ENCODE data around the gene CREBBP. TPM values are rescaled to one million over a fixed set of nuclear protein-coding genes. Genes with fewer than 3 reads are reported as not detected.

The CREBBP gene
- total and polyA plus RNA-seq, 9 of the 15 experiments (the other 6 are each of a cell fraction or from before 2014, with no cell fraction given): 0.70 to 24.8 (median 5.6) TPM

DNA sequence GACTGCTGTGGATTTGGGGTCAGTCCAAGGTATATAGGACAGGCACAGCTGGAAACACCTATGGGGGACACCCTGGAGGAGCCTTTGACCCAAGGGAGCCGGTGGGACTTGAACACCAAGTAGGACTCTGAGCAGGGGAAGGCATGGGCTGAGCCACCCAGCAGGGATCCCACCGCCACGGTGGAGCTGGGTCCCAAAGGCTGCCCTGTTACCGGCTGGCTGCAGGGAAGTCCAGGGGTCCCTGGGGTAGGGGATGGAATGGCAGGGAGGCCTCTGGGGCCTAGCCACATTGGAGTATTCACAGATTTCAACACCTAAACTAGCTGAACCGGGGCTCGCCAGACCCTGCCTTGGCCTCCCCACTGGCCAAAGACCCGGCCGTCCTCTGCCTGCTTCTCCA lies 39.7 kb upstream of the CREBBP start (continued):
- TF ChIP-seq, protein P1, sequence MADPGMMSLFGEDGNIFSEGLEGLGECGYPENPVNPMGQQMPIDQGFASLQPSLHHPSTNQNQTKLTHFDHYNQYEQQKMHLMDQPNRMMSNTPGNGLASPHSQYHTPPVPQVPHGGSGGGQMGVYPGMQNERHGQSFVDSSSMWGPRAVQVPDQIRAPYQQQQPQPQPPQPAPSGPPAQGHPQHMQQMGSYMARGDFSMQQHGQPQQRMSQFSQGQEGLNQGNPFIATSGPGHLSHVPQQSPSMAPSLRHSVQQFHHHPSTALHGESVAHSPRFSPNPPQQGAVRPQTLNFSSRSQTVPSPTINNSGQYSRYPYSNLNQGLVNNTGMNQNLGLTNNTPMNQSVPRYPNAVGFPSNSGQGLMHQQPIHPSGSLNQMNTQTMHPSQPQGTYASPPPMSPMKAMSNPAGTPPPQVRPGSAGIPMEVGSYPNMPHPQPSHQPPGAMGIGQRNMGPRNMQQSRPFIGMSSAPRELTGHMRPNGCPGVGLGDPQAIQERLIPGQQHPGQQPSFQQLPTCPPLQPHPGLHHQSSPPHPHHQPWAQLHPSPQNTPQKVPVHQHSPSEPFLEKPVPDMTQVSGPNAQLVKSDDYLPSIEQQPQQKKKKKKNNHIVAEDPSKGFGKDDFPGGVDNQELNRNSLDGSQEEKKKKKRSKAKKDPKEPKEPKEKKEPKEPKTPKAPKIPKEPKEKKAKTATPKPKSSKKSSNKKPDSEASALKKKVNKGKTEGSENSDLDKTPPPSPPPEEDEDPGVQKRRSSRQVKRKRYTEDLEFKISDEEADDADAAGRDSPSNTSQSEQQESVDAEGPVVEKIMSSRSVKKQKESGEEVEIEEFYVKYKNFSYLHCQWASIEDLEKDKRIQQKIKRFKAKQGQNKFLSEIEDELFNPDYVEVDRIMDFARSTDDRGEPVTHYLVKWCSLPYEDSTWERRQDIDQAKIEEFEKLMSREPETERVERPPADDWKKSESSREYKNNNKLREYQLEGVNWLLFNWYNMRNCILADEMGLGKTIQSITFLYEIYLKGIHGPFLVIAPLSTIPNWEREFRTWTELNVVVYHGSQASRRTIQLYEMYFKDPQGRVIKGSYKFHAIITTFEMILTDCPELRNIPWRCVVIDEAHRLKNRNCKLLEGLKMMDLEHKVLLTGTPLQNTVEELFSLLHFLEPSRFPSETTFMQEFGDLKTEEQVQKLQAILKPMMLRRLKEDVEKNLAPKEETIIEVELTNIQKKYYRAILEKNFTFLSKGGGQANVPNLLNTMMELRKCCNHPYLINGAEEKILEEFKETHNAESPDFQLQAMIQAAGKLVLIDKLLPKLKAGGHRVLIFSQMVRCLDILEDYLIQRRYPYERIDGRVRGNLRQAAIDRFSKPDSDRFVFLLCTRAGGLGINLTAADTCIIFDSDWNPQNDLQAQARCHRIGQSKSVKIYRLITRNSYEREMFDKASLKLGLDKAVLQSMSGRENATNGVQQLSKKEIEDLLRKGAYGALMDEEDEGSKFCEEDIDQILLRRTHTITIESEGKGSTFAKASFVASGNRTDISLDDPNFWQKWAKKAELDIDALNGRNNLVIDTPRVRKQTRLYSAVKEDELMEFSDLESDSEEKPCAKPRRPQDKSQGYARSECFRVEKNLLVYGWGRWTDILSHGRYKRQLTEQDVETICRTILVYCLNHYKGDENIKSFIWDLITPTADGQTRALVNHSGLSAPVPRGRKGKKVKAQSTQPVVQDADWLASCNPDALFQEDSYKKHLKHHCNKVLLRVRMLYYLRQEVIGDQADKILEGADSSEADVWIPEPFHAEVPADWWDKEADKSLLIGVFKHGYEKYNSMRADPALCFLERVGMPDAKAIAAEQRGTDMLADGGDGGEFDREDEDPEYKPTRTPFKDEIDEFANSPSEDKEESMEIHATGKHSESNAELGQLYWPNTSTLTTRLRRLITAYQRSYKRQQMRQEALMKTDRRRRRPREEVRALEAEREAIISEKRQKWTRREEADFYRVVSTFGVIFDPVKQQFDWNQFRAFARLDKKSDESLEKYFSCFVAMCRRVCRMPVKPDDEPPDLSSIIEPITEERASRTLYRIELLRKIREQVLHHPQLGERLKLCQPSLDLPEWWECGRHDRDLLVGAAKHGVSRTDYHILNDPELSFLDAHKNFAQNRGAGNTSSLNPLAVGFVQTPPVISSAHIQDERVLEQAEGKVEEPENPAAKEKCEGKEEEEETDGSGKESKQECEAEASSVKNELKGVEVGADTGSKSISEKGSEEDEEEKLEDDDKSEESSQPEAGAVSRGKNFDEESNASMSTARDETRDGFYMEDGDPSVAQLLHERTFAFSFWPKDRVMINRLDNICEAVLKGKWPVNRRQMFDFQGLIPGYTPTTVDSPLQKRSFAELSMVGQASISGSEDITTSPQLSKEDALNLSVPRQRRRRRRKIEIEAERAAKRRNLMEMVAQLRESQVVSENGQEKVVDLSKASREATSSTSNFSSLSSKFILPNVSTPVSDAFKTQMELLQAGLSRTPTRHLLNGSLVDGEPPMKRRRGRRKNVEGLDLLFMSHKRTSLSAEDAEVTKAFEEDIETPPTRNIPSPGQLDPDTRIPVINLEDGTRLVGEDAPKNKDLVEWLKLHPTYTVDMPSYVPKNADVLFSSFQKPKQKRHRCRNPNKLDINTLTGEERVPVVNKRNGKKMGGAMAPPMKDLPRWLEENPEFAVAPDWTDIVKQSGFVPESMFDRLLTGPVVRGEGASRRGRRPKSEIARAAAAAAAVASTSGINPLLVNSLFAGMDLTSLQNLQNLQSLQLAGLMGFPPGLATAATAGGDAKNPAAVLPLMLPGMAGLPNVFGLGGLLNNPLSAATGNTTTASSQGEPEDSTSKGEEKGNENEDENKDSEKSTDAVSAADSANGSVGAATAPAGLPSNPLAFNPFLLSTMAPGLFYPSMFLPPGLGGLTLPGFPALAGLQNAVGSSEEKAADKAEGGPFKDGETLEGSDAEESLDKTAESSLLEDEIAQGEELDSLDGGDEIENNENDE (IDR thresholded peaks at IDR 0.05; ENCODE audit: low read depth, low read length): no peak
- no peak for TF ChIP-seq CBX8 (IDR thresholded peaks at IDR 0.05; ENCODE audit: borderline replicate concordance, extremely low read depth, low read depth, low read length, poor library complexity, severe bottlenecking)

All from K562 (cell line).